Prostate gland (tissue), 2 donors: ENCODE data around the gene MGAT5. TPM values are rescaled to one million over a fixed set of nuclear protein-coding genes. Genes with fewer than 3 reads are reported as not detected.

ENCODE experiments used
- DNase-seq: peaks from one replicate; pipeline ENCODE4 v3.0.0-alpha.2; 2019; ENCODE audit warnings: low spot score
- H3K27ac ChIP-seq, 2 donors: fragments of 200-600 bp; sonication (generic); 2 replicates each; pipeline ENCODE4 v1.5.1; 2017 to 2019
- H3K27me3 ChIP-seq: fragments of 200-600 bp; sonication (generic); replicated peaks from 2 replicates; pipeline ENCODE4 v1.5.1; 2019; ENCODE audit not compliant: insufficient read depth
- H3K36me3 ChIP-seq, 2 donors: fragments of 200-600 bp; sonication (generic); 1 replicate in 1 of 2; 2 replicates in 1 of 2; pipeline versions ENCODE4 v1.5.1 to v1.8.1; 2017 to 2019
- H3K4me1 ChIP-seq: fragments of 200-600 bp; sonication (generic); replicated peaks from 2 replicates; pipeline ENCODE4 v1.5.1; 2019
- H3K4me3 ChIP-seq, 2 donors: fragments of 200-600 bp; sonication (generic); 2 replicates each; pipeline ENCODE4 v1.5.1; 2017 to 2019
- H3K9me3 ChIP-seq: fragments of 200-600 bp; sonication (generic); 2 replicates; pipeline ENCODE4 v1.5.1; 2017
- CTCF ChIP-seq, 4 experiments: fragments of 200-600 bp in 2 of 4; fragments of 450-650 bp in 2 of 4; sonication (generic) in 2 of 4; IDR thresholded peaks; 1 replicate in 3 of 4; 2 replicates in 1 of 4; pipeline ENCODE4 v1.5.1; 2016 to 2019; ENCODE audit warnings: antibody characterized with exemption in 4 of 4, mild to moderate bottlenecking in 2 of 4, moderate library complexity in 2 of 4
- POLR2A ChIP-seq: fragments of 450-650 bp; IDR thresholded peaks from one replicate; pipeline ENCODE4 v1.6.1; 2016; ENCODE audit warnings: antibody characterized with exemption, mild to moderate bottlenecking
- POLR2AphosphoS5 ChIP-seq: sonication (generic); formaldehyde crosslinking; IDR thresholded peaks from one replicate; pipeline ENCODE4 v1.6.1; 2017; ENCODE audit warnings: antibody characterized with exemption
- WGBS: methylation state at CpG from one replicate; pipeline ENCODE4 v1.1.5; 2018; 5-methylcytosine and 5-hydroxymethylcytosine counted together
- intact Hi-C: fragments of 100-400 bp; cut with DNase I; formaldehyde crosslinking; loops from one replicate; pipeline ENCODE4 v1.14.2; 2022
- total RNA-seq, 2 donors: library from RNA; depleted of rRNA; stranded (reverse); fragments of >200 nt; gene quantifications; one replicate each; pipeline ENCODE4 v1.1.0, GENCODE V29; 2016

MGAT5 gene
- total RNA-seq, 2 donors from 2014 or later = 20.1 to 83.2 TPM

- H3K4me3 ChIP-seq = no peak overlapping the region
- intact Hi-C loops = no loop called here
- H3K36me3 ChIP-seq = no peaks in the 10 kb centered on the region
- H3K9me3 ChIP-seq = no peaks in the 10 kb centered on the region
- 60% methylated on average over 5 of the region's 5 CpGs for WGBS
- no peaks in the 10 kb centered on the region for H3K27me3 ChIP-seq
- no peak for DNase-seq
- H3K27ac ChIP-seq = no peak overlapping the region
- H3K4me1 ChIP-seq = no peaks in the 10 kb centered on the region
- TF ChIP-seq POLR2A = no peak
- TF ChIP-seq CTCF (IDR thresholded peaks at IDR 0.05) = no peak
- no peak for TF ChIP-seq POLR2AphosphoS5
These were observed 94.9 kb downstream of the MGAT5 start for GRCh38 chr2:134348760-134349159.

- Histone ChIP-seq H3K4me1 (no peaks in the 10 kb centered on the region), H3K27ac (no peak overlapping the region), H3K4me3 (no peak overlapping the region), H3K9me3 (no peaks in the 10 kb centered on the region), H3K27me3 (no peaks in the 10 kb centered on the region), H3K36me3 (no peaks in the 10 kb centered on the region)
- TF ChIP-seq POLR2AphosphoS5 (no peak), CTCF (IDR thresholded peaks at IDR 0.05) (no peak), POLR2A (no peak)
- no peak for DNase-seq
- 63% methylated on average over 3 of the region's 3 CpGs for WGBS
- intact Hi-C loops = no loop called here
These were observed 97.1 kb downstream of the MGAT5 start for GRCh38 chr2:134351016-134351415.

GRCh38 chr2:134351899-134352298, 98.0 kb downstream of the MGAT5 start:
- WGBS = 98% methylated on average over 2 of the region's 2 CpGs
- no peaks in the 10 kb centered on the region for H3K27me3 ChIP-seq
- DNase-seq = no peak
- H3K9me3 ChIP-seq = no peaks in the 10 kb centered on the region
- no peaks in the 10 kb centered on the region for H3K36me3 ChIP-seq
- no peak overlapping the region for H3K4me3 ChIP-seq
- TF ChIP-seq CTCF (IDR thresholded peaks at IDR 0.05) (no peak), POLR2AphosphoS5 (no peak), POLR2A (no peak)
- no peak overlapping the region for H3K27ac ChIP-seq
- intact Hi-C loops = no loop called here
- H3K4me1 ChIP-seq = no peaks in the 10 kb centered on the region

GRCh38 chr2:134352844-134353243, 99.0 kb downstream of the MGAT5 start:
- TF ChIP-seq CTCF (IDR thresholded peaks at IDR 0.05) (no peak), POLR2A (no peak), POLR2AphosphoS5 (no peak)

GRCh38 chr2:134354611-134355010, 100.7 kb downstream of the MGAT5 start:
- intact Hi-C loops = no loop called here
- DNase-seq = no peak

More at GRCh38 chr2:134352844-134353243, 99.0 kb downstream of the MGAT5 start:
- 94% methylated on average over 3 of the region's 3 CpGs for WGBS
- DNase-seq = no peak
- H3K27me3 ChIP-seq = no peaks in the 10 kb centered on the region
- intact Hi-C loops = no loop called here
- H3K36me3 ChIP-seq = no peaks in the 10 kb centered on the region
- H3K9me3 ChIP-seq = no peaks in the 10 kb centered on the region
- H3K4me1 ChIP-seq = no peaks in the 10 kb centered on the region
- H3K4me3 ChIP-seq = no peak overlapping the region
- H3K27ac ChIP-seq = no peak overlapping the region

More at GRCh38 chr2:134354611-134355010, 100.7 kb downstream of the MGAT5 start:
- Histone ChIP-seq H3K9me3 (no peaks in the 10 kb centered on the region), H3K4me1 (no peaks in the 10 kb centered on the region), H3K36me3 (no peaks in the 10 kb centered on the region), H3K27me3 (no peaks in the 10 kb centered on the region), H3K4me3 (no peak overlapping the region), H3K27ac (no peak overlapping the region)
- TF ChIP-seq POLR2A (no peak), CTCF (IDR thresholded peaks at IDR 0.05) (no peak), POLR2AphosphoS5 (no peak)
- WGBS = 93% methylated on average over 3 of the region's 3 CpGs
